GM21526 (cell line): ENCODE results near the gene QPCTL.

Experiments used
- ATAC-seq: cut with Tn5 transposase; IDR thresholded peaks from one replicate; pipeline ENCODE4 v1.9.1; 2021; ENCODE audit warnings: moderate library complexity; ENCODE audit not compliant: unreplicated experiment, low FRiP score

Gene QPCTL

DNA sequence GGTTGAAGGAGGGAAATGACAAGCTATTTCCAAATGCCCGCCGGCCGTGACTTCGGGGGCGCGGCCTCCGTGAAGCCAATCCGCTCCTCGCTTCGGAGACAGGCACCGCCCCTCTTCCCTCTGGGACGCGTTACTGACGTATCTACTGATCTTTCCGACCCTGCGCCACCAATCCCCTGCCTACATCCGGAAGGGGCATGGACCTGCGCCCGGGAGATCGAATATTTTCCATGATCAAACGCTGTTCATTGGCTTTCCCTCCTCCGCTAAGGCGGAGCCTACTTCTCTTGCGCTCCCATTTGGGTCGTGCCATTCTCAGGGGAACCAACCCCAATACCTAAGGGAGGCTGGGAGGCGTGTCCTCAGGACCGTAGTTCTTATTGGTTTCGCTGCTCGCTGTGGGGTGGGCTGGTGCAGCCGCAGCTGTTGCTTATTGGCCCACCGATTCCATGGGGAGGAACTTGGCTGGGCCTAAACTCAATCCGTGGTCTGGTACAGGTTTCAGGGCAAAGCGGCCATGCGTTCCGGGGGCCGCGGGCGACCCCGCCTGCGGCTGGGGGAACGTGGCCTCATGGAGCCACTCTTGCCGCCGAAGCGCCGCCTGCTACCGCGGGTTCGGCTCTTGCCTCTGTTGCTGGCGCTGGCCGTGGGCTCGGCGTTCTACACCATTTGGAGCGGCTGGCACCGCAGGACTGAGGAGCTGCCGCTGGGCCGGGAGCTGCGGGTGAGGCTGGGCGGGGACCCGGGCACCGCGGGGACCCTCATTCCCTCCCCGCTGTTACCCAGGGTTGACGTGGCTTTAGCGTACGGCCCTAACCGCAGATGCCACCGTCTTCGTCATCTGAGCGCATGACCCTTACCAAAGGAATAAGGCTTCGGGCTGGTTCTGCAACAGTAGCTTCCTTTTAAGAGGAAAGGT is at the start of gene QPCTL:
TSS of gene QPCTL (plus strand) at position 480 of the 919 bp plus-strand sequence. CDS start at position 518, 38 bp downstream.
- ATAC-seq, result peak; percentile 79

DNA sequence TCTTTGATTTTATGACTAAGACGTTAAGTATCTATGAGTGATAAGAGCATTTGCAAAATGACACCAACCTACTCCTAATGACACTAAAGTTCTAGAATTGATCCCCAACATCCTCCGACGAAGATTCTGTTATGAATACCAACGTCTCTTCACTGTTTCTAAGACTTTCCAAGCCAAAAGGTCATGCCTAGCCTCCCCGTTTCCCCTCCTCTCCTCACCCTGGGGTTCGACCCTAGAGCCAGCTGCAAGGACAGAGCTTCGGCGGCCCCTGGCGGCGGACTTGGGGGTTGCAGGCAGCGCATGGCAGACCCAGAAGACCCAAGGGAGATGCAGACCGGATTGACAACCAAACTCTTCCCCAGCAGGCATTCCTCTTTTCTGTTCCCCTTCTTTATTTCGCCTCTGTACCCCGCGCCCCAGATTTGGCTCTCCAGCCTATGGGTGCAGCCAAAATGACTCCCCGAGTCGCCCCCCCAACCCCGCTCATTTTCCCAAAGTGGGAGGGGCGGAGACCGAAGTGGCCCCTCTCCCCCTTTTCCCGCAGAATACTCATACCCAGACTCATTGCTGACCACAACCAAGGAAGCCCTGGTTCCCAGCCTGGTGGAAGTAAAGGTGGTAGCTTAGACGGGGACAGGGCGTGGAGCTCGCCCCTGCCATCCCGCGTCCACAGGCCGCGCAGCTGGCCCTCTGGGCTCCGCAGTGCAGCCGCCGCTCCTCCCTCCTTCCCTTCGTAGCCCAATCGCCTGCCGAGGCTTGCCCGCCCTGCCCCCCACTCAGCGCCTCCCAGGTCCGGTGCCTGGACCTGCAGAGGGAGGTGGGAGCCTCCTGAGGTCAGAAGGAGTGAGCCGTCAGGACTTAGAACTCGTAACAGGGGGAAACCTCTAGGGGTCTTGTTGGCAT is 49.2 kb upstream of the QPCTL start:
- peak; percentile 27 for ATAC-seq

DNA sequence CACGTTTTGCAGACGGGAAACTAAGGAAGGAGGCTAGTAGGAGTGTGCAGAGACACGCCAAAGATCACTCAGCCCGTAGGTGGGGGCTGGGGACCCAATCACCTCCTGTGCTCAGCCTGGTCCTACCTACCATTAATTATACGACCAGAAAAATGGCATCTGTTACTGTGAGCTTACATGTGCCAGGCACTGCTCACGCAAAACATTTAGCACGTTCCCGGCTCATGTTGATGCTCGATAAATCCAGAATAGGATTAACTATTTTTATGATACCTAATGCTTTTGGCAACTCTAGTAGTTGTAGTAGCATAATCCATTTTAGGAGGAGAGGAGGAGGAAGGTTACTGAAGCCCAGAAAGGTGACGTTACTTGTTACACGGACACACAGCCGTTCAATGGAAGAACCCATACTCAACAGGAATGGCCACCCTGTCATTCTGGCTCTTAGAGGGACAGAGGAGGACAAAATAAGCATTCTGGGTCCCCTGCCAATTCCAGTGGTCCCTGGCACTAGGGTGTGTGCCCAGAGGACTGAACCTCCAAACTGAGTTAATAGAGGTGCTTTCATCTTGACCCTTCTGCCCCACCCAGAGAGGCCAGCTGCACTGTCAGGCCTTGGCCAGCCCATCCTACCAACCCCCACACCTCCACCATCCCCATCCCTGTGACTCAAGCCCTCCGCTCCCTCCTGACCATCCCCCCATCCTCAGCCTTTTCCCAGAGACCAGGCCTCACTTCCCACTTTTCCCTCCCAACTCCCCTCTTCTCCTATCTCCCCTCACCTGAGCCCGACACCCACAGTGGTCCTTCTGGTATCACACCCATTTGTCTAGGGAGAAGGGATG is 48.3 kb upstream of the QPCTL start:
- ATAC-seq, result no peak

DNA sequence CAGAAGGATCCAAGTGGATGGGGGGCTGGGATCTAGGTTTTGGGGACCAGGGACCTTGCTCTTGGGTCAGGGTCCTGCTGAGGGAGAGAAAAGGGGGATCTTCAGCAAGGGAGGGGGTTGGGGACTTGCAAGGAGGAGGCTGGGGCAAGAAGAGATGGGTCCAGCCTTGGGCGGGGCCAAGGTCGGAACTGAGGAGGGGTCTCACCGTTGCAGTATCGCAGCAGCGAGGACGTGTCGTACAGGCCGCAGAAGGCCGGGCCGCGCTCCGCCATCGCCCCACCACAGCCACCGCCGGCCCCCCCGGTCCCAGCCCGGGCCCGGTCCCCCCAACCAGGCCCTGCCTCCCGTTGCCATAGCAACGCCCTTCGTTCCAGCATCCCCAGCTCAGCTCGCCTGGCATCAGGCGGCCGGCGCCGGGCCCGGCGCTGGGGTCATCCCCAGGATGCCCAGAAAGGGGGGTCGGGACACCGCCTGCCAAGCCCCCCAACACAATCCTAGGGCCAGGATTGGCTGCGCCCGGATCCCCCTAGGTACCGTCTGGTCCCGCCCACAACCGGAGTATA is 47.3 kb upstream of the QPCTL start:
- ATAC-seq, result no peak

DNA sequence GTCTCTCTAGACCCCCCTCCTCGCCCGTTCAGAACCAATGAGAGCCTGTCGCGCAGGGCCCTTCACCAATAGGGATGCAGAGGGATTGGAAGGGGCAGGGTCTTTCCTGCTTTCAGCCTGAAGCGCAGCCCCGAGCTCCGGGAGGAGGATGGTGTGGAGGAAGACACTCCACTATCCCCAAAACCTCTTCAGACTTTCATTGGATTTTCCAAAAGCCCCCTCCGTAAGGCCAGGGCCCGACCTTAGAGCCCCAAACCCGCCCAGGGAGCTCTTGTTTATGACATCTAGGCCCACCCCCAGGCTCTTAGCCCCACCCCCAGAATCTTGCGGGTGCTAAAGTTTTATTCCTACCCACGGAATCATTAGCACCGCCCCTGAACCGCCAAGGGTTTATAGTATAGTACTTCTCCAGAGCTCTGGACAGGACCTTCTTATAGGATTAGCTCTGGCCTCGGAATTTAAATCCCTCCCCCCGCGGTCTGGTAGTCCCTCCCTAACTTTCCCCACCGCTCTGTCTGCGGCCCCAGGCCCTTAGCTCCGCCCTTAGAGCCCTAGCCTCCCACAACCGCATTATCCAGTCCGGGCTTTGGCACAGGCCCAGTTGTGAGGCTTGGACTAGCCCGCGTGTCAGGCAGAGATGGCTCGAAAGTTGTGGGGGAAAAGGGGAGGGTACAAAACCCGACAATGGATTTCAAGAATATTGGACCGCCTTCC is 46.7 kb upstream of the QPCTL start:
- ATAC-seq, result peak; percentile 40

DNA sequence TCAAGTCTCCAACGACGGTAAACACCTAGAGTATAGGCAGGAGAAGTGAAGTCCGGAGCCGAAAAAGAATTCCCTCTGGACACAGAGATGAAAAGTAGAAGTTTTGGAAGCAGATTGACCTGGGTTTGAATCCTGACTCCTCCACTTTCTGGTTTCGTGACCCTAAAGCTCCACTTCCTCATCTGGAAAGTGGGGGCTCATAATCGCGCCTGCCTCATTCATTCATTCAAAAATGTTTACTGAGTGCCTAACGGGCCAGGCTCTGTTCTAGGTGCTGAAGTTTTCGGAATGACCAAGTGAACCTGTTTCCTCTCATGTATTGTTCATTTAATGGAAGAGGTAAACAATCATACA is 46.1 kb upstream of the QPCTL start:
- no peak for ATAC-seq

DNA sequence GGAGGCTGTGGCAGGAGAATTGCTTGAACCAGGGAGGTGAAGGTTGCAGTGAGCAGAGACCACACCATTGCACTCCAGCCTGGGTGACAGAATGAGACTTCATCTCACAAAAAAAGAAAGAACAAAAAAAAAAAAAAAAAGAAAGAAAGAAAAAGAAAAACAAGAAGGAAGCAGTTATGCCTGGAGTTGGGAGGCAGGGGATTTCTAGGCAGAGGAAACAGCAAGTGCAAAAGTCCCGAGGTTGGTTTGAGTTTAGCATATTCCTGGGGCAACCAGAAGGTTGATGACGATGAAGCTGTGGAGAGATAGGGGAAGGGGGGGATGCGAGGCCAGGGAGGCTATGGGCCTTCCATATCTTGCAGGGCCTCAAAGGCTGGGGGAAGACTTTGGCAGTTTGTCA is 41.7 kb upstream of the QPCTL start:
- ATAC-seq, result no peak

DNA sequence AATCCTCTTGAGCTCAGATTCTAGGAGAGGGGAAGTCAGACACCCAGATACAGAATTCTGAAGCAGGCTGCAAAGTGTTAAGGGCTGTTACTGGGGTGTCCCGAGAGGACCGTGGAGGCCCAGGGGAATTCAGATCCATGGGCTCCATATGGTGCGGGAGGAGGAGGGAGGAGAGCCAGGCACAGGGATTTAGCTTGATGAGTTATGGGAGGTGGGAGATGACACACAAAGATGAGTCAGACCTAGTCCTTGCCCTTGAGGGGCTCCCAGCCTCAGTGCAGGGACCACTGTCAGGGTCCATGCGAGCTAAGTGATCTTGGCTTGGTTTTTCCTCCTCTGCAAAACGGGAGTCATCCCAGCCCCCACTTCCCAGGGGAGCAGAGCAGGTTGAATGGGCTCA is 38.8 kb upstream of the QPCTL start:
- no peak for ATAC-seq

DNA sequence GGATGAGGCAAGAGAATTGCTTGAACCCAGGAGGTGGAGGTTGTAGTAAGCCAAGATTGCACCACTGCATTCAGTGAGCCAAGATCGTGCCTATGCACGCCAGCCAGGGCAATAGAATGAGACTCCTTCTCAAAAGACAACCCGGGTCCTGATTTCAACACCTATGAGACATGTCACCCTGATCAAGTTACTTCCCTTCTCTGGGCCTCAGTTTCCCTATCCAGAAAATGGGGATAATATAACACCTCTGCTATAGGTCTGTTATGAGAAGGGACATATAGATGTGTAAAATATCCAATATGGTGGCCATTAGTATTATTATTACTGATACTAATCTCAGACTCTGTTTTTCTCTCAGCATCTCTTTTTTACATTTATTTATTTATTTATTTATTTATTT is 37.4 kb upstream of the QPCTL start:
- ATAC-seq, result no peak

DNA sequence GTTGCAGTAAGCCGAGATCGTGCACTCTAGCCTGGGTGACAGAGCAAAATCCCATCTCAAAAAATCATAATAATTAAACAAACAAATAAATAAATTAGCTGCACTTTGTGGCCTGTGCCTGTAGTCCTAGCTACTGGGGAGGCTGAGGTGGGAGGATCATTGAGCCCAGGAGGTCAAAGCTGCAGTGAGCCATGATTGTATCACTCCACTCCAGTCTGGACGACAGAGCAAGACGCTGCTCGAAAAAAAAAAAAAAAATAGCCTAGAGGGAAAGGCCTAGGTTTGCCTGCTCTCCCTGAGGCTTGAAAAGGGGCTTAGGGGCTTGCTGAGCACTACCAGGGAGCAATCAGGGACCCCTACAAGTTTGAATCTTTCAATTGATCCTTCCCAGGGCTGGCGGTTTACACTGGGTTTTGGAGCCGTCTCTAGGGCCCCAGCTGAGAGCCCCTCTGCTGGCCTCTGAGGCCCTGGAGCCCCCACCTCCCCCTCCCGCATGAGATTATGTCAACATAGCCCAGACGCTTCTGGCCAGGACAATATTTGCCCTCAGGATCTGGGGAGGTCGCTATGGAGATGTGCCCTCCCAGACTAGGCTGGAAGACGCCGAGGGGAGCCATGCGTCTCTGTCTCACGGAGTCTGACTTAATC is 34.8 kb upstream of the QPCTL start:
- ATAC-seq, result no peak

DNA sequence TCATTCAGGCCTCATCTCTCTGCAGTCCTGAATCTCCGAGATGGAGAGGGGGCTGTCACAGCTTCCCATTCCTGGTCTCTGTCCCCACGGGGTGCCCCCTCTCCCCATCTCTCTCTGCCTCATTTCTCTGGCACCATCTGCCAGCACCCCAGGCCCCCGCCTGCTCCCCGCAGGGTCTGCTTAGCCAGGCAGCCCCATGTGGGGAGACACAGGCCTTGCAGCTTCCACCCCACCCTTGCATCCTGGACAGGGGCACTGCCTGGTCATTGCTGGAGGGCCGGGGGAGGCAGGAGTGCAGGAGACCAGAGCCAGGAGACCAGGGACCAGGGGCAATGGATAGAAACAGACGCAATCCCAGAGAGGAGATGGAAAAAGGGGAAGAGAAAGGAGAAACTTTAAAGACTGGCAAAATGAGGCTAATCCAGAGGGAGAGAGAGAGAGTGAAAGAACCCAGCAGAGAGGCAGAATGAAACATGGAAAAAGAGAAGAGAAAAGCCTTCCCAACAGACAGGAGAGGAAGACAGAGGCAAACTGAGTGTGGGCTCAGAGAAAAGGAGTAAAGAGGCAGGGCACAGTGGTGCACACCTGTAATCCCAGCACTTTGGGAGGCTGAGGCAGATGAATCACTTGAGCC is 33.3 kb upstream of the QPCTL start:
- no peak for ATAC-seq

DNA sequence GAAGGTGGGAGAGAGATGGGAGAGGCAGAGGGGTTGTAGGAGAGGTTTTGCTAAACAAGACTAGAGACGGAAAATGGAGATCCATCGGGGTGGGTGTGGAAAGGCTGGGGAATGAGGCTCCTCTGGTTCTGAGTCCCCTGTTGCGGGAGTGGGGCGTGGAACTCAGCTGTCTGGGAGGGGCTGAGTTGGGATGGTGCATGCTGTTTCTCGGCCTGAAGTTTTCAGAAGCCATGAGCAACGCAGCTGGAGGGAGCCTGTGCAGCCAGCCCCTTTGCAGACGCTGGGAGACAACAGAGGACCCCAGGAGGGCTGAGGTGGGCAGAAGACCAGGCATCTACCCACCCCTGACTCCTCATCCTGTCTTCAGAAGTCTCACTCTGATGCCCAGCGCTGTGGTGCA is 31.8 kb upstream of the QPCTL start:
- no peak for ATAC-seq

DNA sequence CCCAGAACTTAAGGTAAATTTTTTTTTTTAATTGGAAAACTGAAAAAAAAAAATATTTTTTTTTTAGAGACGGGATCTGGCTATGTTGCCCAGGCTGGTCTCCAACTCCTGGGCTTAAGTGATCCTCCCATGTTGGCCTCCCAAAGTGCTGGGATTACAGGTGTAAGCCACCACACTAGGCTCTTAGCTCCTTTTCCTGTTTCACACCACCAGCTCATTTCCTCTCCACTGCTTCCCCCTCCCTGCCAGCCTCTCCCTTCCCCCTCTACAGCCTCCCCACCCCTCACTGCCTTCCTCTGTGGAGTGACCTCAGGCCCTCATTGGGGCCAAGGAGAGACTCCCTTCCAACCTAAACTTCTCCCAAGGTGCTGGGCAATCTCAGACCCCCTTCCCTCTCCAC is 28.7 kb upstream of the QPCTL start:
- no peak for ATAC-seq

DNA sequence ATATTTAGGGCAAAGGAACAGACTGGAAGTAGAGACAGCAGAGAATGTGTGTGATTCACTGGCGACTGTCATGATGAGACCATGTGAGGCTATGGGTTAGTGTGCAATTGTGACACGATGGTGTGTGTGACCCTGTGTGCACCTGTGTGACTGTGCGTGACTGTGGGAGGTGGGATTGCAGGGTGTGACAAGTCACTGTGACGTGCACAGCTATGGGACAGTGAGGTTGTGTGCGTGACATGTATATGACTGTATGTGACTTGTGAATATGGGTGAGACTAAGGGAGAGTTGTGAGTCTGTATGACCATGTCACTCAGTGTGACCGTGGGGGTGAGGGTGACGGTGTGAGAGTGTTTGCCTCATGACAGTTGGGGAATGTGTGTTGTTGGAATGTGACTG is 27.9 kb upstream of the QPCTL start:
- ATAC-seq, result no peak

DNA sequence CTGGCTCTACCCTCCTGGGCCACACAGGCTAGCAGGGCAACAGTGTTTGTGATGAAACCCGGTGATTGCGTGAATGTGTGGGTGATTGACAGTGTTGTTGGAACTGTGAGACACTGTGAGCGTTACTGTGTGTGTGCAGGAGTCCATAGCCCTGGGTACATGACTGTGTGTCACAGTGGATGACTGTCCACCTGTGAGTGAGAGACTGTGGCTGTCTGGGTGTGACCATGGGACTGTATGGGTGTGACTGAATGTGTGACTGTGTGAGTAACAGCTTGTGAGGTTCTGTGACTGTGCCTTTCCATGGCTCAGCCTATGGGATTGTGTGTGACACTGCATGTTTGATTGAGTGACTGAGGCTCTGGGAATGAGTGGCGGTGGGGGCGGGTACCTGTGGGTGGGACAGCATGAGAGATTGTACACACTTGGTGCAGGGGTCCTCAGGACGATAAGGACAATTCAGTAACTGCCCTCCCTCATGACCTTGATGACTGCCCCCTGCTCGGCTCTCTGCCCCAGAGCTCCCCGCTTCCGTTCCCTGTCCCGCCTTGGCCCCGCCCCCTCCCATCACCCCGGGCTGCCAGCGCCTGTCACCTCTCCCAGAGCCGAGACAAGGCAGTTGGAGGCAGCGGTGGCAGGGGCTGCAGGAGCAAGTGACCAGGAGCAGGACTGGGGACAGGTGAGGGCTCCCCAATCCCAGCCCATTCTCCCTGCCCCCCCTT is 24.7 kb upstream of the QPCTL start, which contains the start of gene GIPR:
TSS of gene GIPR (plus strand) at position 602 of the 722 bp plus-strand sequence. CDS start 1,300 bp downstream, outside the sequence.
- ATAC-seq, result no peak

DNA sequence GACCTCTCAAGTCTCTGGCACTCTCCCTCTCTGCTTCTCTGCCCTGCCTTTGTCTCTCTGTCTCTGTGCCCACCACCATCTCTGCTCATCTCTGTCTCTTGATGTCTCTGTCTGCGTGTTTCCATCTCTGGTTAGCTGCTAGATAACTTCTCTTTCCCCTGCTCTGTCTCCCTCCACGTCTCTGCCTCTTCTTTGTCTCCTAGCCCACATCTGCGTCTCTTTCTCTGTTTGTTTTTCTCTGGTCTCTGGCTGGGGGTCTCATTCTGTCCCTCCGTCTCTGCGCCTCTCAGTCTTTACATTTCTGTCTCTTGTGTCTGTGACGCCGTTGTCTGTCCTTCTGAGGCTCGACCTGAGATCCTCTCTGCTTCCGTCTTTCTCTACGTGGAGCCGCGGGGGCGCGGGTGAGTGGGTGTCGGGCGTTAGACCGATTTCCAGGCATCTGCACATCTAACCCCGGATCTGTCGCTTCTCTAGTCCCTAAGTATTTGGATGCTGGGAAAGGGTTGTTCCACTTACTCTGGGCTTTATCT is 24.1 kb upstream of the QPCTL start:
- ATAC-seq, result peak; percentile 12

DNA sequence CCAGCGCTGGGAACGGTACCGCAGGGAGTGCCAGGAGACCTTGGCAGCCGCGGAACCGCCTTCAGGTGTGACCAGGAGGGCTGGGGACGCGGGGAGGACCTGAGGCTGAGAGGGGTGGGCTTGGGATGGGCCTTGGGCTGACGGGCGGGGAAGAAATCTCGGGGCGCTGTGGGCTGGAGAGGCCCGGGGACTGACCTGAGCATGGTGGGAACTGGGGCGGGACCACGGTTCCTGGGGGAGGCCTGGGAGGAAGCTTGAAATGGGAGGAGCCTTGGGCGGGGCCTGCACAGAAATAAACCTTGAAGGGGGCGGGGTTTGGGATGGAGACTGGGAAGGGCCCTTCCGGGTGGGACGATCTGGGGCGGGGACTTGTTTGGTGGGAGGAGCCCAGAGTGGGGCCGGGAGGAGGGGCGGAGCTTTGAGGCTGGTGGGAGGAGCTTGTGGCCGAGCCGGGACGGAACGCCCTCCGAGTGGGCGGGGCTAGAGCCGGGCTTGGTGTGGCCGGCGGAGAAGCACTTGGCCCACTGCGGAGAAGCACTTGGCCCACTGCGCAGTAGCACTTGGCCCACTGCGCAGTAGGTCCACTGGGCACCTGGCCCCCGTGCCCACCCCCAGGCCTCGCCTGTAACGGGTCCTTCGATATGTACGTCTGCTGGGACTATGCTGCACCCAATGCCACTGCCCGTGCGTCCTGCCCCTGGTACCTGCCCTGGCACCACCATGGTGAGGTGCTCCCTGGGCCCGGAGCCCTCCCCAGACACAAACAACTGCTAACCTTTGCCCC is 21.6 kb upstream of the QPCTL start:
- ATAC-seq, result no peak
